Lower lobe of right lung (tissue), 2 donors: ENCODE data around the gene PRODH2. TPM values are rescaled to one million over a fixed set of nuclear protein-coding genes. Genes with fewer than 3 reads are reported as not detected.

ENCODE experiments used
- ATAC-seq, 2 donors: fragments of 200-7000 bp; cut with Tn5 transposase; one replicate each; pipeline ENCODE4 v1.9.1; 2020 to 2022; ENCODE audit warnings: mild to moderate bottlenecking in 2 of 2, moderate library complexity in 2 of 2
- DNase-seq: peaks from one replicate; pipeline ENCODE4 v3.0.0-alpha.2; 2020
- H3K27ac ChIP-seq: fragments of 200-600 bp; one replicate; pipeline ENCODE4 v1.8.0; 2022
- H3K27me3 ChIP-seq: fragments of 200-600 bp; one replicate; pipeline ENCODE4 v1.8.0; 2022; ENCODE audit warnings: low read depth
- H3K36me3 ChIP-seq: fragments of 200-600 bp; one replicate; pipeline ENCODE4 v1.8.0; 2022; ENCODE audit warnings: mild to moderate bottlenecking
- H3K4me1 ChIP-seq: fragments of 200-600 bp; one replicate; pipeline ENCODE4 v1.8.0; 2022
- H3K4me3 ChIP-seq: fragments of 200-600 bp; one replicate; pipeline ENCODE4 v1.8.0; 2022; ENCODE audit warnings: mild to moderate bottlenecking
- H3K9me3 ChIP-seq: fragments of 200-600 bp; one replicate; pipeline ENCODE4 v1.8.0; 2022
- CTCF ChIP-seq: fragments of 200-600 bp; IDR thresholded peaks from one replicate; pipeline ENCODE4 v1.8.0; 2022; ENCODE audit warnings: antibody characterized with exemption, mild to moderate bottlenecking
- intact Hi-C: fragments of 100-400 bp; cut with DNase I; formaldehyde crosslinking; loops from one replicate; pipeline ENCODE4 v1.11.0; 2022
- total RNA-seq: library from RNA; stranded (reverse); fragmentation: NEBNext Ultra II Directional; extraction: Animal tissue kit (Norgen Biotek cat#: 25700); gene quantifications from one replicate; pipeline ENCODE4 v1.2.1, GENCODE V29; 2021
- donor health status: DM: no; HTN: yes; CAD: no; lungs with severe emphysema.

Gene PRODH2
- total RNA-seq, 1 donor from 2014 or later, result not detected

GRCh38 chr19:35767288-35768081, 45.2 kb downstream of the PRODH2 start:
- no peak for DNase-seq
- TF ChIP-seq CTCF, result no peak
- Histone ChIP-seq H3K4me1 (no peaks in the 10 kb centered on the region), H3K36me3 (peaks cover 41% of the 10 kb centered on the region), H3K27ac (no peak overlapping the region), H3K9me3 (no peaks in the 10 kb centered on the region), H3K4me3 (no peak overlapping the region), H3K27me3 (no peaks in the 10 kb centered on the region)
- peak; percentile 7 to 27 for ATAC-seq
- intact Hi-C loops, result no loop called here

GRCh38 chr19:35766571-35767104, 46.0 kb downstream of the PRODH2 start:
- ATAC-seq (peak; percentile 6 to 17), DNase-seq (no peak)
- H3K36me3 ChIP-seq, result peaks cover 50% of the 10 kb centered on the region
- H3K27ac ChIP-seq, result no peak overlapping the region
- no peaks in the 10 kb centered on the region for H3K27me3 ChIP-seq
- no peaks in the 10 kb centered on the region for H3K9me3 ChIP-seq
- no peak for TF ChIP-seq CTCF
- H3K4me3 ChIP-seq, result no peak overlapping the region
- no peaks in the 10 kb centered on the region for H3K4me1 ChIP-seq
- intact Hi-C loops, result no loop called here

- no peaks in the 10 kb centered on the region for H3K4me1 ChIP-seq
- TF ChIP-seq CTCF, result no peak
- H3K4me3 ChIP-seq, result no peak overlapping the region
- peaks cover 60% of the 10 kb centered on the region for H3K36me3 ChIP-seq
- no peak for DNase-seq
- intact Hi-C loops, result no loop called here
- ATAC-seq, result no peak
- H3K9me3 ChIP-seq, result no peaks in the 10 kb centered on the region
- no peaks in the 10 kb centered on the region for H3K27me3 ChIP-seq
- H3K27ac ChIP-seq, result no peak overlapping the region
Measured at GRCh38 chr19:35764432-35765315, 48.0 kb downstream of the PRODH2 start.

DNA sequence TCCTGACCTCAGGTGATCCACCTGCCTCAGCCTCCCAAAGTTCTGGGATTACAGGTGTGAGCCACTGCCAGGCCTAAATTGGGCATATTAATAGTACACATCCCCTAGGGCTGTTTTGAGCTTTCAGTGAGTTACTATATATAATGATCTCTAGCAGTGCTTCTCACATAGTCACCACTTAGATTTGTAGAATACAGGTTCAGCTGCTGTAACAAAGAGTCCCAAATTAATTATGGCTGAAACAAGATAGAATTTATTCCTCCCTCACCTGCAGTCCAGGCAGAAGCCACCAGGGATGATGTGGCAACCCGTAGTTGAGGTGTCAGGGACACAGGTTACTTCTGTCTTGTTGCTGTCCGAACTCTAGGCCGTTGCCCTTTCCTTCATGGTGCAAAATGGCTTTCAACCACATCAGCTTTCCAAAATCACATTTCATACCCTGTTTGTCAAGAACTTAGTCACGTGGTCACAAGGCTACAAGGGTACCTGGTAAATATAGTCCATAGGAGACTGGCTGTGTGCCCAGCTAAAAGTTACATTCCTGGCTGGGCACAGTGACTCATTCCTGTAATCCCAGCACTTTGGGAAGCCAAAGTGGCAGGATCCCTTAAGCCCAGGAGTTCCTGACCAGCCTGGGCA, 51.8 kb downstream of the PRODH2 start:
- Histone ChIP-seq H3K36me3 (peaks cover 43% of the 10 kb centered on the region), H3K27ac (no peak overlapping the region), H3K9me3 (no peaks in the 10 kb centered on the region), H3K4me1 (peaks cover 30% of the 10 kb centered on the region), H3K27me3 (no peaks in the 10 kb centered on the region), H3K4me3 (no peak overlapping the region)
- TF ChIP-seq CTCF, result no peak
- DNase-seq, result no peak
- intact Hi-C loops, result no loop called here
- no peak for ATAC-seq

GRCh38 chr19:35759697-35760096, 52.9 kb downstream of the PRODH2 start:
- TF ChIP-seq CTCF, result no peak
- intact Hi-C loops, result no loop called here
- DNase-seq (no peak), ATAC-seq (no peak)
- H3K4me3 ChIP-seq, result no peak overlapping the region
- no peak overlapping the region for H3K27ac ChIP-seq
- H3K9me3 ChIP-seq, result no peaks in the 10 kb centered on the region
- H3K27me3 ChIP-seq, result no peaks in the 10 kb centered on the region
- H3K4me1 ChIP-seq, result peaks cover 32% of the 10 kb centered on the region
- peaks cover 32% of the 10 kb centered on the region for H3K36me3 ChIP-seq
